AG08395 (cell line): ENCODE data around the gene MEMO1.
"Not testable (repeated sequence)": the region's sequence is repeated elsewhere in the genome, so short reads cannot be mapped to it uniquely, and the experiment has no call there.

ENCODE experiments used
- DNase-seq: peaks from one replicate; pipeline ENCODE4 v3.0.0; 2012; ENCODE audit warnings: mixed read lengths, low spot score

Gene MEMO1

GRCh38 chr2:31907491-31907890 lies 103.3 kb downstream of the MEMO1 start:
- not testable (repeated sequence) for DNase-seq

- no peak for DNase-seq
These were observed 107.6 kb downstream of the MEMO1 start for GRCh38 chr2:31903109-31903780.

GRCh38 chr2:31901900-31902299 lies 108.9 kb downstream of the MEMO1 start:
- DNase-seq, result no peak

- DNase-seq, result not testable (repeated sequence)
These were observed 110.7 kb downstream of the MEMO1 start for GRCh38 chr2:31900156-31900555.

GRCh38 chr2:31898346-31898745 lies 112.5 kb downstream of the MEMO1 start:
- not testable (repeated sequence) for DNase-seq

- not testable (repeated sequence) for DNase-seq
These were observed 113.5 kb downstream of the MEMO1 start for GRCh38 chr2:31897340-31897739.

GRCh38 chr2:31896293-31896692 lies 114.5 kb downstream of the MEMO1 start:
- no peak for DNase-seq

GRCh38 chr2:31894656-31895055 lies 116.2 kb downstream of the MEMO1 start:
- DNase-seq, result no peak

GRCh38 chr2:31893094-31893493 lies 117.7 kb downstream of the MEMO1 start:
- DNase-seq, result no peak

- DNase-seq, result no peak
These were observed 121.8 kb downstream of the MEMO1 start for GRCh38 chr2:31889044-31889443.

GRCh38 chr2:31888550-31888949 lies 122.3 kb downstream of the MEMO1 start:
- no peak for DNase-seq

GRCh38 chr2:31886700-31887099 lies 124.1 kb downstream of the MEMO1 start:
- DNase-seq, result no peak

- no peak for DNase-seq
These were observed 133.8 kb downstream of the MEMO1 start for GRCh38 chr2:31877008-31877407.

GRCh38 chr2:31874071-31874470 lies 136.7 kb downstream of the MEMO1 start:
- DNase-seq, result no peak

GRCh38 chr2:31865215-31865614 lies 145.6 kb downstream of the MEMO1 start:
- DNase-seq, result no peak

- DNase-seq, result no peak
These were observed 146.9 kb downstream of the MEMO1 start for GRCh38 chr2:31863867-31864266.

GRCh38 chr2:31863015-31863656 lies 147.7 kb downstream of the MEMO1 start:
- DNase-seq, result not testable (repeated sequence)

GRCh38 chr2:31859959-31860358 lies 150.8 kb downstream of the MEMO1 start:
- no peak for DNase-seq

GRCh38 chr2:31853521-31853920 lies 157.3 kb downstream of the MEMO1 start:
- DNase-seq, result no peak

GRCh38 chr2:31842150-31842549 lies 168.7 kb downstream of the MEMO1 start:
- DNase-seq, result not testable (repeated sequence)

- no peak for DNase-seq
These were observed 175.4 kb downstream of the MEMO1 start for GRCh38 chr2:31835450-31835849.

- DNase-seq, result no peak
These were observed 178.4 kb downstream of the MEMO1 start for GRCh38 chr2:31832363-31832762.

- no peak for DNase-seq
These were observed 179.2 kb downstream of the MEMO1 start for GRCh38 chr2:31831585-31831984.

- no peak for DNase-seq
These were observed 181.9 kb downstream of the MEMO1 start for GRCh38 chr2:31828891-31829290.
